GM12892 (cell line): ENCODE results near the gene BCAP29.

Experiments
- POLR2A ChIP-seq: IDR thresholded peaks from 2 replicates; pipeline ENCODE4 v1.6.1; 2011; ENCODE audit warnings: low read depth, low read length, control low read depth
- POLR2AphosphoS5 ChIP-seq: IDR thresholded peaks from 2 replicates; pipeline ENCODE4 v1.6.1; 2011; ENCODE audit warnings: low read depth, low read length, control low read depth
- TAF1 ChIP-seq: IDR thresholded peaks from 2 replicates; pipeline ENCODE4 v1.6.1; 2011; ENCODE audit warnings: low read depth, mild to moderate bottlenecking, control low read depth, low read length, borderline replicate concordance

DNA sequence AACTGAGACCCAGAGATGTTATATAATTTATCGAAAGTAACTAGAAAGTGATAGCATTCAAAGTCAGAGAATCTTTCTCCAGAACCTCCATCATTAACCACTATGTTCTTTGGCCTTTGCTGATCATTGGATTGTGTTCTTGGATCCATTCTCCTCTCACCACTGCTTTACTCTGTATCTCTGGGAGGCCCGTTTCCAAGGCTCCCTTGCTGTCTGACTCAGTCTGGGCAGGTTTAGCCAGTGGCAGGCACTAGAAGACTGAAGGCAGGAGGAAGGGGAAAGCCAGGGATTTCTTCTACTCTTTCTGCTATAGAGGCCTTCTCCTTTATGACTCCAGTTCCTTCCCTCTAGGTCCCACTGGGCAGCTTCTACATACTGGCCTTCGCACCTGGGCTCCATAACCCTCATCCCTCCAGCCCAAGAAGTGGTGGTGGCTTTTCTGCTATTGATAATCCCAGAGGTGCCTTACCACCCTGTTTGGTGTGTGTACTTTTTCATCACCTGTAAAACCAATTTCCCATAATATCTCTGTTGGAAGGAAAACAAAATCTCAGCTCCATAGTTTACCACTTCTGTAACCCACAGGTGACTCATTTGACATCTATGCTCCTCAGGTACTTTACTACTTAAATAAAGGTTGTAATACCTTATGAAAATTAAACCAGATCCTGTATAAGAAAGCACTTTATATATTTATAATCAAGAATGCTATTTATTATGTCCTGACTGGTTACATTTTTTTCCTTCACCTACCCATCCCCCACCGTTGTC lies 36.0 kb downstream of the BCAP29 start:
- TF ChIP-seq TAF1: no peak
- TF ChIP-seq POLR2AphosphoS5: no peak
- no peak for TF ChIP-seq POLR2A
